GM18508 (cell line): ENCODE results near the gene CCL27.
"Not testable (repeated sequence)": the region's sequence is repeated elsewhere in the genome, so short reads cannot be mapped to it uniquely, and the experiment has no call there.

Experiments used
- ATAC-seq: cut with Tn5 transposase; IDR thresholded peaks from one replicate; pipeline ENCODE4 v1.9.1; 2021; ENCODE audit warnings: moderate number of reproducible peaks; ENCODE audit not compliant: insufficient read depth, unreplicated experiment

Gene CCL27

GRCh38 chr9:34651876-34652601, 10.4 kb downstream of the CCL27 start, which contains the start of gene IL11RA:
Gene IL11RA, plus strand, starts transcription at chr9:34652185. Its CDS starts 3,033 bp downstream, at chr9:34655218.
- no peak for ATAC-seq

- ATAC-seq: no peak
Measured at GRCh38 chr9:34651321-34651720, 11.1 kb downstream of the CCL27 start.

- no peak for ATAC-seq
Measured at GRCh38 chr9:34650816-34651215, 11.6 kb downstream of the CCL27 start.

GRCh38 chr9:34648673-34649072, 13.8 kb downstream of the CCL27 start:
- ATAC-seq: no peak

DNA sequence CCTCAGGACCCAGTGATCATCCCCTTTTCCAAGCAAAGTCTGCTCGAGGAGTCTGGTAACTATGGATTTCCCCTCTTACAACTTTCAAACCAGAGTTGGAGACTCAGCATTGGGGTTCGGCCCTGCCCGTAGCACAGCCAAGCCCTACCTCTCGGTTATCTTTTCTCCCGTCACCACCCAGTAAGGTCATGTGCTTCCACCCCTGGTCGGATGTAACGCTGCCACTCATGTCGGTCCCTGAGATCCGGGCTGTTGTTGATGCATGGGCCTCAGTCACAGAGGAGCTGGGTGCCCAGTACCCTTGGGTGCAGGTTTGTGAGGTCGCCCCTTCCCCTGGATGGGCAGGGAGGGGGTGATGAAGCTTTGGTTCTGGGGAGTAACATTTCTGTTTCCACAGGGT, 14.8 kb downstream of the CCL27 start:
- ATAC-seq: no peak

DNA sequence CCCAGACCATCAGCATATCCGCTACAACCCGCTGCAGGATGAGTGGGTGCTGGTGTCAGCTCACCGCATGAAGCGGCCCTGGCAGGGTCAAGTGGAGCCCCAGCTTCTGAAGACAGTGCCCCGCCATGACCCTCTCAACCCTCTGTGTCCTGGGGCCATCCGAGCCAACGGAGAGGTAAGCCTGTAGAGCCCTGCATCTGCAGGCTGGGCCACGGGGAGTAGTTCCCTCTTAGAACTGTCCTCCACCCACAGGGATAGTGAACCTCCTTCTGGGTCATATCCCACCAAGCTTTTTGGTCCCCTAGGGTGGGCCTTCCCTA, 15.4 kb downstream of the CCL27 start:
- peak; percentile 5 for ATAC-seq

GRCh38 chr9:34646211-34647083, 16.0 kb downstream of the CCL27 start, which contains the start of gene GALT:
Gene GALT, plus strand, starts transcription at chr9:34646675. Its CDS starts 30 bp downstream, at chr9:34646705.
- peak; percentile 59 for ATAC-seq

DNA sequence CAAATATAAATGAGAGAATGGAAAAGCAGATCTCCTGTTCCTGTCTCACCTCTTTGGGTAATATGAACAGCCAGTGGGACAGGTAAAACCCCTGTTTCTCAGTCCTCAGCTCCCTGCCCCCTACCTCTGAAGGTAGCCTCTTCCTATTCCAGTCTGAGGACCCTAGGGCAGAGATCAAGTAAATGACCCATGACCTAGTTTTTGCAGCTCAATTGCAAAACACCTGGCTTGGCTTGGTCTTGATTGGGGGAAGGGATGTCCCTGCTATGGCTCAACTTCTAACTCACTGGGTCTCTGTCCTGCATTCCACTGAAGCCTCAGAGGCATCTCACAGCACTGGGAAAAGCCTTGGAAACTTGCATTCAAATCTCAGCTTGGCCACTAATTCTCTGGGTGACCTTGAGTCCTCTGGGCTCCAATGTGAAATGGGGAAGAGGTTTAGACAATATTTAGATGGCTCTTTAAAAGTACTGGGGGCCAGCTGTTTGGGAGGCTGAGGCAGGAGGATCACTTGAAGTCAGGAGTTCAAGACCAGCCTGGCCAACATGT, 17.6 kb downstream of the CCL27 start:
- ATAC-seq: no peak

DNA sequence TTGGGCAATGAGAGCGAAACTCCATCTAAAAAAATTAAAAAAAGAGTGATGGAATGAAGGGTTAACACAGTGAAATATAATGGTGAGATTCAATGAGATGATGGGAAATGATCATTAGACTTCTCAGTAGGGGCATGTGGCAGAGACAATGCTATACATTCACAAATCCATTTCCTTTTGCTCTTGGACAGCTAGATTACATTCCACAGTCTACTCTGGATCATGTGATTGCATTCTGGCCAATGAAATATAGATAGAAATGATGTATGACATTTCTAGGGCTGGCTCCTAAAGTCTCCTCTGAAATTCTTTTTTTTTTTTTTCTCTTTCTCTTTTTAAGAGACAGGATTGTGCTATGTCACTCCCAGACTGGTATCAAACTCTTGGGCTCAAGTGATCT, 19.8 kb downstream of the CCL27 start:
- no peak for ATAC-seq

GRCh38 chr9:34639322-34639721, 23.1 kb downstream of the CCL27 start:
- not testable (repeated sequence) for ATAC-seq

DNA sequence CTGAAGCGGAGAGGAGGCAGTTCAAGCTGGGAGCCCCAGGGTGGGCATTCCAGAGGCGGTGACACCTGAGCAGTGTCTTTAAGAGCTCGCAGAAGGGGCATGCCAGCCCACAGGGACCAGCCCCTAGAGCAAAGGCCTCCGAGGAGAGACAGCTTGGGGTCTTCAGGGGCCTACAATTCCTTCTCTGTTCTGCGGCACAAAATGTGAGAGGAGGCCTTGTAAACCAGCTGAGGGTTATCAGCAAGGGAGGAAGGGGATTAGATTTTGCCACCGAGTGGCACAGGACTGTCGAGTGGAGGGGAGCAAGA, 24.4 kb downstream of the CCL27 start:
- no peak for ATAC-seq

DNA sequence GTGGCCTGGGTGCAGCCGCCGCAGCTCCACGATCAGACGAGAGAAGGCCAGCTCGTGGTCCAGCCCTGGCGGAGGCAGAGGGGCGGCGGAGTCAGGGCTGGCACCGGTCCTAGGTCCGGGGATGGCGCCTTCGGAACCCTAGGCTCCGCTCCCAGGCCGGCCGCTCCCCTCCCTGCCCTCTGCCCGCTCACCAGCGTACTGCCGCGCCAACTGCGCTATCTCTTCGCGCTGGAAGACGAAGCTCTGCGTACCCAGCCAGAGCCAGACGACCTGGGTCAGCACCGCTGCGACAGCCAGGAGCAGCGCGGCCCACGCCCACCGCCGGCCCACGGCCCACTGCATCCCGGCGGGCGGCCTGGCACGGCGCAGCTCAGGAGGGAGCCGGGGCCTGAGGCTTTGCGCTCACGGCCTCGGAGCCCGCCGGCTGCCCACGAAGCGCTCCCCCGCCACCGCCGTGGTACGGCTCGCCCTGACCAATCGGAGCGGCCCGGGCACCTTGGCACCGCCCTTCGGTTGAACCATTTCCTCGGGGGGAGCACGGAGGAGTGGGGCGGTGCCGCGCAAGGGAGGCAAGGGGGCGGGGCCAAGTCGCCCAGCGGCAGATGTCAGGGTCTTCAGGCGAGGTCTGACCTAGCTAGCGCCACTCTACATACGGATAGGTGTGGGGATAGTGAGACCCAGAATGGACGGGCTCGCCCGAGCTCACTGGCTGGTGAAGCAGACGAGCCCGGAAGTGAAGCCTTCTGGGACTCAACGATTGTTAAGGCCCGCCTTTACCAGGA, 24.9 kb downstream of the CCL27 start, which contains the start of gene SIGMAR1:
Gene SIGMAR1 (minus strand): TSS at position 432 of the 782 bp plus-strand sequence. CDS start 90 bp downstream, at position 342.
- peak; percentile 60 for ATAC-seq

DNA sequence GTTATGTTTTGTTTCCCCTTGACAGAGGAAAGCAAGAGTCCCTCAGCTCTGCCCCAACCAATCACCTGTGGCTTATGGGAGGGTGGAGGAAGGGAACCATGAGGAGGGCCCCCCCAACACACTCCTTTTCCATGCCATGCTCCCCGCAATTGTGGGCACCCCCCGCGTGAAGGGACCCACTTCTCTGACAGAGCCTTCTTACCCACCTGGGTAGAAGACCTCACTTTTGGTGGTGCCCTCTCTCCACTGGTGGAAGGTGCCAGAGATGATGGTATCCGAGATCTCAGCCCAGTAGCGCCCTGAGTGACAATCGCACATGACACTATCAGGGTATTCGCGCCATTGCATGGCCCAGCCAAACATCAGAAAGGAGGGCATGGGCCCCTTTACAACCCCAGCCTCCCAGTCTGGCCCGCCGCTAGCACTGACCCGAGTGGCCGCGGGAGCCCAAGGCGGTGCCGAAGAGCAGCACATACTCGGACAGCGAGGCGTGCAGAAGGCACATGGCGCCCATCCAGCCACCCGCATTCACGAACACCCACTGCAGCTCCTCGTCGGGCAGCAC, 25.6 kb downstream of the CCL27 start:
- ATAC-seq: no peak

DNA sequence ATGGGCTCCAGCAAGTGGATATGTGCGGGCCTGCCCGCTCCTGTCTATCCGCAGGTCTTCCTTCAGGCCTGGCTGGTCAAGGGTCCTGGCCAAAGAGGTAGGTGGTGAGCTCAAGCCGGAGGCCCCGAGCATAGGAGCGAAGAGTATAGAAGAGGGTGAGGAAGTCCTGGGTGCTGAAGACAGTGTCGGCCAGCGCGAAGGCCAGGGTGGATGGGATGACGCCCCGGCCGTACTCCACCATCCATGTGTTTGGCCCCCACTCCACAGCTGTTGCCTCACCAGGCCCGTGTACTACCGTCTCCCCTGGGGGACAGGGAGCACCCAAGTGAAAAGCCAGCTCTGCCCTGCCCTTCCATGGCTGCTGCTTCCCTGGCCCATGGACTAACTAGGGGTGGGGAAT, 26.9 kb downstream of the CCL27 start:
- ATAC-seq: no peak

DNA sequence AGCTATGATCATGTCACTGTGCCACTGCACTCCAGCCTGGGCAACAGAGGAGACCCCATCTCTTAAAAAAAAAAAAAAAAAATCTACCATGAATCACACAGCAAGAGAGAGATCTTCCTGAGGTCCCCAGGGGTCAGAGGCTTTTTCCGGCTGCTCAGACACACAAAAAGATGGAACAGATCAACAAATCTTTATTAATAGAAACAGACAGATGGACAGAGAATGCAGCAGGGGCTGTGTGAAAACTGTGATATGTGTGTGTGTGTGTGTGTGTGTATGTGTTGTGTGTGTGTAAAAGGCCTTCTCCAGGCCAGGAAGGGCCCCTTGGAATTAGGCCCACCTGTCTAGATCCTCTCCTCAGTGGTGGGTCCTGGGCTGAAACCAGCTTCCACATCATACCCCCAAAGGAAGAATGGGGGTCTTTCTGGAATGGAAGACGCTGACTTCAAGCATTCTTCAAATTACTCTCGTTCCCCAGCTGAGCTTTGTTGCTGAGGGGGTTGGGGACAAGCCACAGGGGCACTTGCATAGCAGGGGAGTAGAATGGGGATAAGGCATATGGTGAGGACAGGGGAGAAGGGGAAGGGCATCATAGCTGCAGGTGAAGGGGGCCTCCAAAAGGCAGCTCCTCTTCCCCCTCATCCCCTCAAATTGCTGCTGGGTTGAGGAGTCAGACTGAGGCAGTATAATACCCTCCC, 27.8 kb downstream of the CCL27 start:
- ATAC-seq: no peak

- no peak for ATAC-seq
Measured at GRCh38 chr9:34633851-34634550, 28.5 kb downstream of the CCL27 start.

- ATAC-seq: no peak
Measured at GRCh38 chr9:34633166-34633565, 29.3 kb downstream of the CCL27 start.

- ATAC-seq: no peak
Measured at GRCh38 chr9:34630402-34631154, 31.9 kb downstream of the CCL27 start.
